GM18520 (cell line): ENCODE data around the gene COQ6.
"Not testable (repeated sequence)": the region's sequence is repeated elsewhere in the genome, so short reads cannot be mapped to it uniquely, and the experiment has no call there.

Experiments
- ATAC-seq: cut with Tn5 transposase; IDR thresholded peaks from one replicate; pipeline ENCODE4 v1.9.1; 2021; ENCODE audit not compliant: unreplicated experiment

COQ6 gene

GRCh38 chr14:73977896-73978295 is 27.8 kb downstream of the COQ6 start:
- no peak for ATAC-seq

GRCh38 chr14:73988065-73988464 is 38.0 kb downstream of the COQ6 start:
- ATAC-seq: no peak

GRCh38 chr14:73988656-73989055 is 38.6 kb downstream of the COQ6 start:
- ATAC-seq: not testable (repeated sequence)

- no peak for ATAC-seq
Measured at GRCh38 chr14:73991092-73991491, 41.0 kb downstream of the COQ6 start.

- ATAC-seq: not testable (repeated sequence)
Measured at GRCh38 chr14:73994926-73995325, 44.8 kb downstream of the COQ6 start.

- ATAC-seq: no peak
Measured at GRCh38 chr14:73995977-73996378, 45.9 kb downstream of the COQ6 start.

- no peak for ATAC-seq
Measured at GRCh38 chr14:73996731-73997107, 46.6 kb downstream of the COQ6 start.

GRCh38 chr14:73997108-73997943 is 47.2 kb downstream of the COQ6 start:
- ATAC-seq: no peak

GRCh38 chr14:73997944-73998447 is 47.9 kb downstream of the COQ6 start:
- ATAC-seq: no peak

GRCh38 chr14:73998726-73999125 is 48.6 kb downstream of the COQ6 start:
- no peak for ATAC-seq

- not testable (repeated sequence) for ATAC-seq
Measured at GRCh38 chr14:74005664-74006063, 55.6 kb downstream of the COQ6 start.

- no peak for ATAC-seq
Measured at GRCh38 chr14:74008843-74009499, 58.9 kb downstream of the COQ6 start.
